Small intestine (tissue), 7 donors: ENCODE measurements around the gene PIWIL4. TPM values are rescaled to one million over a fixed set of nuclear protein-coding genes. Genes with fewer than 3 reads are reported as not detected.
"Not testable (repeated sequence)": the region's sequence is repeated elsewhere in the genome, so short reads cannot be mapped to it uniquely, and the experiment has no call there.

Experiments used
- DNase-seq, 2 donors: peaks; one replicate each; pipeline versions ENCODE4 v3.0.0 to v3.0.0-alpha.2; 2013
- FAIRE-seq: peaks from 2 replicates; lab custom pipeline; 2012; peaks lifted over from hg19 to GRCh38; lab: Jason Lieb, UNC
- H3K27ac ChIP-seq, 3 donors: one replicate each; pipeline ENCODE4 v1.5.1; 2013; ENCODE audit warnings: low read length in 2 of 3, mild to moderate bottlenecking in 2 of 3, control low read depth in 1 of 3, inconsistent platforms in 1 of 3, low read depth in 1 of 3, moderate library complexity in 1 of 3
- H3K27me3 ChIP-seq, 3 donors: one replicate each; pipeline ENCODE4 v1.6.1; 2013; ENCODE audit warnings: low read length in 3 of 3, inconsistent platforms in 1 of 3; ENCODE audit not compliant: control insufficient read depth in 3 of 3, insufficient read depth in 3 of 3
- H3K36me3 ChIP-seq, 3 donors: one replicate each; pipeline ENCODE4 v1.6.1; 2013; ENCODE audit warnings: low read length in 3 of 3, inconsistent platforms in 1 of 3, low read depth in 1 of 3, mild to moderate bottlenecking in 1 of 3, moderate library complexity in 1 of 3; ENCODE audit not compliant: control insufficient read depth in 3 of 3, insufficient read depth in 2 of 3
- H3K4me1 ChIP-seq, 3 donors: one replicate each; pipeline ENCODE4 v1.6.1; 2013; ENCODE audit warnings: low read length in 2 of 3, inconsistent platforms in 1 of 3, low read depth in 1 of 3, mild to moderate bottlenecking in 1 of 3, moderate library complexity in 1 of 3; ENCODE audit not compliant: control insufficient read depth in 3 of 3, insufficient read depth in 2 of 3
- H3K4me3 ChIP-seq, 3 donors: one replicate each; pipeline ENCODE4 v1.5.1; 2013; ENCODE audit warnings: low read length in 3 of 3, control low read depth in 1 of 3, inconsistent platforms in 1 of 3, low read depth in 1 of 3, mild to moderate bottlenecking in 1 of 3, moderate library complexity in 1 of 3
- H3K9me3 ChIP-seq, 2 donors: one replicate each; pipeline ENCODE4 v1.6.1; 2013; ENCODE audit warnings: low read depth in 1 of 2, low read length in 1 of 2; ENCODE audit not compliant: control insufficient read depth in 2 of 2, insufficient read depth in 1 of 2
- WGBS, 3 donors: extraction: QIAGEN DNeasy Blood & Tissue Kit; methylation state at CpG; one replicate each; pipeline ENCODE4 v1.1.7; 2013; 5-methylcytosine and 5-hydroxymethylcytosine counted together
- polyA plus RNA-seq, 4 donors: library from polyadenylated mRNA; stranded (reverse) in 3 of 4; unstranded in 1 of 4; fragments of 200-250 nt in 3 of 4; fragments of 120-200 nt in 1 of 4; gene quantifications; one replicate each; pipeline versions ENCODE4 v1.2.1 to v1.2.3, GENCODE V29; 2013
- donor health status: healthy with polysubstance abuse.
- donor health status: control.
- donor health status: control.
- donor health status: Bipolar disorder and iron deficiency.
- donor health status: healthy.

PIWIL4 gene
- polyA plus RNA-seq, 4 donors, result 8.0 to 23.5 (median 16.2) TPM

DNA sequence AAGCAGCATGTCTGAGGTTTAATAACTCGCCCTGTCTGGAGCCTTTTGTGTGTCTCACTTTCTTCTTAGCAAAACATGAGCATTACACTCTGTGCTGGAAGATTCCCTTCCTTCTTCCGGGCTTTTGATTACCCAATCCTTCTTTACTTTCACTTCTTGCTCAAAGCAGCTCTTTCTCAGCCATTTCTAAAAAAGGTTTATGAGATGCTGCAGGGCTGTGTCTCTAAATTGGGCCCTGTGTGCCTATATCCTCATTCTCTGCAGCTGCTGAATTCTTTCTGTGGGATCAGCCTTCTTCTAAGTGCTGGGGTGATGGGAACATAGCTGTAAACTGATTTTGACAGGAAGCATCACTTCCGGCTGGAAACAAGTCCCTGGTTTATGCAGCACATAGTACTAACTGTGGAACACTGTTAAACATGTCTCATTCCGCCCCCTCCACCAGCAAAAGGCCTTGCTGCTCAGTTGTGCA lies 71.8 kb downstream of the PIWIL4 start:
- DNase-seq (peak; percentile 23 to 24), FAIRE-seq (no peak)
- Histone ChIP-seq H3K4me1 (peaks cover 0 to 4% (median 0%) of the 10 kb centered on the region in 3 donors), H3K36me3 (no peaks in the 10 kb centered on the region), H3K9me3 (no peaks in the 10 kb centered on the region), H3K27me3 (no peaks in the 10 kb centered on the region), H3K4me3 (no peak overlapping the region), H3K27ac (peak overlapping the region in 1 of 3 donors; percentile 35)
- WGBS, 3 donors, result 55 to 64% (median 62%) methylated on average over 4 of the region's 4 CpGs

DNA sequence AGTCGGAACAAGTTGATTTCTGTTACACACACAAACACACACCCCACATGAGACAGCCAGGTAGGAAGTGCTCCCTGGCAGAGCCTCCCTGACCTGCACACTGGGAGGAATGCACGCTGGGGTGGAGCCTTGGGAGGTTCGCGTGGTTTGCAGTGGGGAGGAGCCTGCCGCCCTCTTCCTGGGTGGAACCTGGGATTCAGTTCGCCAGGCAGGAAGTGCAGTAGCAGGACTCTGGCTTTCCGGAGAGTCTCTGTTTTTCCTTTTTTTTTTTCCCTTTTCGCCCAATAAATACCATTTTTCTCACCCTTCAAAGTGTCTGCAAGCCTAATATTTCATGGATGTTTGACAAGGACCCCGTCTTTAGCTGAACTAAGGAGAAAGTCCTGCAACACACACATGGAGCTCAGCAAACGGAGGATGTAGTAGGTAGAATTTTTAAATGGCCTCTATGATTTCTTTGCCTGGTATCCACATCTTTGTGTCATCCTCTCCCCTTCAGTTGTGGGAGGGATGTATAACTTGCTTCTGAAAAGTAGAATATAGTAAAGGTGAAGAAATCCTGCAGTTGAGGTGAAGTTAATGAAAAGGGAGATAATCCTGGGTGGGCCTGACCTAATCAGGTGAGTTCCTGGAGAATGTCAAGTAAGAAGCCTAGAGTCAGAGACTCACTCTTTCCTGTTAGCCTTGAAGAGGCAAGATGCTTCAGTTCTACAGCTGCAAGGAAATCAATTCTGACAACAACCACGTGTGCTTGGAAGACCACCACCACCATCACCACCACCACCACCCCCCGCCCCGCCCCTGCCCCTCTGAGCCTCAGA lies 72.9 kb downstream of the PIWIL4 start:
- H3K9me3 ChIP-seq, result no peaks in the 10 kb centered on the region
- no peak overlapping the region for H3K4me3 ChIP-seq
- H3K4me1 ChIP-seq, result peaks cover 0 to 4% (median 0%) of the 10 kb centered on the region in 3 donors
- FAIRE-seq, result no peak
- WGBS, 3 donors, result 89 to 96% (median 93%) methylated on average over 13 of the region's 13 CpGs
- H3K36me3 ChIP-seq, result no peaks in the 10 kb centered on the region
- H3K27me3 ChIP-seq, result no peaks in the 10 kb centered on the region
- H3K27ac ChIP-seq, result no peak overlapping the region
- DNase-seq, result no peak

GRCh38 chr11:94641167-94641761 lies 74.1 kb downstream of the PIWIL4 start:
- Histone ChIP-seq H3K9me3 (no peaks in the 10 kb centered on the region), H3K4me3 (no peak overlapping the region), H3K27ac (no peak overlapping the region), H3K27me3 (no peaks in the 10 kb centered on the region), H3K4me1 (peaks cover 0 to 4% (median 0%) of the 10 kb centered on the region in 3 donors), H3K36me3 (no peaks in the 10 kb centered on the region)
- FAIRE-seq (no peak), DNase-seq (no peak)
- WGBS, 3 donors, result 67 to 77% (median 69%) methylated on average over 8 of the region's 8 CpGs

- H3K9me3 ChIP-seq, H3K4me1 ChIP-seq, FAIRE-seq, DNase-seq, H3K27ac ChIP-seq, H3K4me3 ChIP-seq, H3K36me3 ChIP-seq, H3K27me3 ChIP-seq: not testable (repeated sequence)
- WGBS, 3 donors, result 71 to 74% (median 73%) methylated on average over 5 to 7 of the region's 8 CpGs
Measured at GRCh38 chr11:94643186-94643585, 76.0 kb downstream of the PIWIL4 start.

DNA sequence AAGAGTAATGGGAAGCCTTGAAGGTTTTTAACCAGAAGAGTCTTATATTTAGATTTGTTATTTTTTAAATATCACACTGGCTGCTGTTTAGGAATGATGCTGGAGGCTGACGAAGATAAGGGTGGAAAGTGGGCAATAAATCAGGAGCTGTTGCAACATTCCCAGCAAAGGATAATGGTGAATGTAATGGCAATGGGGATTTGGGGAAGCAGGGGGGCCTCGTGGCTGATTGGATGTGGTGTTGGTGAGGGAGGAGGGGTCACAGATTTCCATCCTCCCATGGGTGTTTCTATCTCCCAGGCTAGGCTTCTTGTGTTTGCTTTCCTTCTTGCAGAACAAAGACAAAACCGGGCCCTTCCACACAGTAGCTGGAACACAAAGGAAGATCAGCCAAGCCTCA lies 80.8 kb downstream of the PIWIL4 start:
- WGBS, 3 donors, result 37 to 55% (median 45%) methylated on average over 3 of the region's 3 CpGs
- no peak overlapping the region for H3K27ac ChIP-seq
- H3K4me3 ChIP-seq, result no peak overlapping the region
- H3K27me3 ChIP-seq, result no peaks in the 10 kb centered on the region
- FAIRE-seq (no peak), DNase-seq (no peak)
- no peaks in the 10 kb centered on the region for H3K9me3 ChIP-seq
- H3K4me1 ChIP-seq, result no peaks in the 10 kb centered on the region
- no peaks in the 10 kb centered on the region for H3K36me3 ChIP-seq

- 74 to 85% (median 79%) methylated on average over 2 of the region's 2 CpGs for WGBS, 3 donors
- H3K27me3 ChIP-seq, result no peaks in the 10 kb centered on the region
- H3K4me1 ChIP-seq, result no peaks in the 10 kb centered on the region
- H3K9me3 ChIP-seq, result no peaks in the 10 kb centered on the region
- no peak overlapping the region for H3K27ac ChIP-seq
- no peak overlapping the region for H3K4me3 ChIP-seq
- DNase-seq, result no peak
- no peak for FAIRE-seq
- no peaks in the 10 kb centered on the region for H3K36me3 ChIP-seq
Measured at GRCh38 chr11:94648789-94649188, 81.6 kb downstream of the PIWIL4 start.

DNA sequence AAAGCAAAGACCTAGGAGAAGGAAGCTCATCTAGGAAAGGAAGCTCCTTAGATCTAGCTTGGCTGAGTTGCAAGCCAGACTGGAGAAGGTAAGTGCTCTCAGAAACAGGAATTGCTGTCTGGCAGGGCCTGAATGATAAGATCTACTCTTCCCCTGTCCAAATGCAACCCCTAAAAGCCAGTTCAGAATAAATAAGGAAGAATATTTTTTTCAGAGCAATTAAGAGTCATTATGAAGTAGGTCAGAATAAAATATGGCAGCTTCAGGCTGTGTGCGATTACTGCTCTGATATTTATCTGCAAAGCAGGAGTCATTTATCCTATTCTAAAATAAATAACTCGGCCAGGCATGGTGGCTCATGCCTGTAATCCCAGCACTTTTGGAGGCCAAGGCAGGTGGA lies 82.1 kb downstream of the PIWIL4 start:
- WGBS, 3 donors, result 70 to 90% (median 80%) methylated on average over 2 of the region's 2 CpGs
- Histone ChIP-seq H3K4me3 (no peak overlapping the region), H3K36me3 (no peaks in the 10 kb centered on the region), H3K27me3 (no peaks in the 10 kb centered on the region), H3K27ac (no peak overlapping the region), H3K4me1 (no peaks in the 10 kb centered on the region), H3K9me3 (no peaks in the 10 kb centered on the region)
- FAIRE-seq, result no peak
- no peak for DNase-seq

DNA sequence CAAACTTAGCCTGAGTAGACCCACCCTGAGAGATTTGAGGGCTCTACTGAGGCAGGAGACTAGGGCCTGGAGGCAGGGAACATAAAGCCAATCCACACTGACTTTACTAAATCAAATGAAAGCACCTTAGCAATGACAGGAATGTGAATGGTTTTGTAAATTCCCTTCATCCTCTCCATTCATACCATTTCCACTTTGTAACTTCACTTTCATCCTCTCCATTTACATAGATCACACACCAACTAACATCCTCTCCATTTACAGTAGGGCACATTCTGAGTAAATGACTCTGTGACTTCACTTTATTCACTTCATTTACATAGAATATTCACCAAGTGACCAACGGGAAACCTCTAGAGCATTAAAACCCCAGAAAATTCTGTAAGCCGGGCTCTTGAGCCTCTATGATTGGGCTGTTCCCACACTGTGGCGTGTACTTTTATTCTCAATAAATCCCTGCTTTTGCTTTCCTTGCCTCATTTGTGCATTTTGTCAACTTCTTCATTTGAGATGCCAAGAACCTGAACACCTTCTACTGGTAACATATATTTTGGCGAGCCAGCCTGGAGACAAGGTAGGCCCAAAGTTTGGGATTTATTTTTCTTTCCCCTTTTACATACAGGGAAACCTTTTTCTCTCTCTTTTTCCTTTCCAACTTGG lies 82.9 kb downstream of the PIWIL4 start:
- 91 to 95% (median 93%) methylated on average over 4 of the region's 4 CpGs for WGBS, 3 donors
- no peaks in the 10 kb centered on the region for H3K4me1 ChIP-seq
- H3K9me3 ChIP-seq, result no peaks in the 10 kb centered on the region
- DNase-seq (no peak), FAIRE-seq (no peak)
- H3K36me3 ChIP-seq, result no peaks in the 10 kb centered on the region
- no peak overlapping the region for H3K4me3 ChIP-seq
- no peak overlapping the region for H3K27ac ChIP-seq
- no peaks in the 10 kb centered on the region for H3K27me3 ChIP-seq
